HG02759 (cell line): ENCODE results near the gene FGF1.

Source experiments
- ATAC-seq: cut with Tn5 transposase; IDR thresholded peaks from one replicate; pipeline ENCODE4 v1.9.1; 2021; ENCODE audit warnings: mild to moderate bottlenecking, moderate library complexity; ENCODE audit not compliant: unreplicated experiment

The FGF1 gene

DNA sequence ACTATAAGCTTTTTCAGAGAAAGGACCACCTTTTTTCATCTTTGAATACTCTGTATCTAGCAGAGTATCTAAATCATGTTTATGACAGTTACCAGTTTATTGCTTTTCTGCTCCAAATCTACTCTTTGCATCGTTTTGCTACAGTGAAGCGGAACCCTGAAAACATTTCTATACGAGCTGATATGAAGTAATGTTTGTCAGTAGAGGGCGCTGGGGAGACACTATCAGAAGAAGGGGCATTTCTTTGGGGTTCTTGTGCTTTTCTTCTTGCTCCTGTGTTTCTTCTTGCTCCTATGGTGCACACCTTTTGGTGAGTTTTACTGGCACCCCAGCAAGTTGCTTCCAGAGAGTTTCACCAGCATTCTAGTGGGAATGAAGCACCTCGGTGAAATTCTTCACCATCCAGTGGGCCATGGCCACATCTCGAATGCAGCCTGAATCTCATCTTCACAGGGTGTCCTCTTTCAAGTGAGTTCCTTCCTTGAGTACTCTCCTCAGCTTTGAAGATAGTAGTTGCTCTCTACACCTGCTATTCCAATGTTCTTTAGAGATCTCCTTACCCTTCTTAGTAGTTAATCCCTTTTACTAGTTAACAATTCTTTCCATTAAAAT lies 98.4 kb downstream of the FGF1 start:
- ATAC-seq = no peak

DNA sequence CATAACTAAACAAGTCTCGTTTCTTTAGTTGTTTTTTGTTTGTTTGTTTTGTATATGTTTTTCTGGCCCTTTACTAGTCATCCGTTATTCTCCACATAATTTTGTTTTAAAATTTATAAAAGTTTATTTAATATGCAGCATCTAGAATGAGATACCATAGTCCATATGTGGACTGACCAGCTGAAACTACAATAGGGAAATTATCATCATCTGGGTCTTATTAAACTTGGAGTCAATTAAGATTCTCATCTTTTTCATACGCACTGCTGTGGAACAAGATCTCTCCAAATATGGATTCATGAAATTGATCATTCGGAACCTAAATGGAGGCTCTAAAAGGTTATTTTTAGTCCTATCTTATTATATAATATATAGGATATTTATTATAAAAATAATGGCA lies 99.3 kb downstream of the FGF1 start:
- no peak for ATAC-seq

DNA sequence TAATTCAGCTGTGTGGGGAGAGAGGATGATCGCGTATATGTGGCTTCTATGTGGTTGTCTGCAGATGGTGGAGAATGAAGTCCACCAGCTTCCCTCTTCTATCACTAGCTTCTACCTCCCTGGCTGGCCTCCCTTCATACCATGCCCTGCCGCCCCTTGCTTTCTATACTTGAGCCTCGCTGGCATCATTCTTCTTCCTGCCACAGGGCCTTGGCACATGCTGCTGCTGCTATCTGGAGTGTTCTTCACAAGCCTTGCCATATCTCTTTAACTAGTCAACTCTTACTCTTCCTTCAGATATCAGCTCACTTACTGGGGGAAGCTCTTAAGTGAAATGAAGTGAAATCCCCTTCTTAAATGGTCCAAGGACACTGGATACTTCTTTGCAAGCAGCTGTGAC lies 100.4 kb downstream of the FGF1 start:
- ATAC-seq = no peak

DNA sequence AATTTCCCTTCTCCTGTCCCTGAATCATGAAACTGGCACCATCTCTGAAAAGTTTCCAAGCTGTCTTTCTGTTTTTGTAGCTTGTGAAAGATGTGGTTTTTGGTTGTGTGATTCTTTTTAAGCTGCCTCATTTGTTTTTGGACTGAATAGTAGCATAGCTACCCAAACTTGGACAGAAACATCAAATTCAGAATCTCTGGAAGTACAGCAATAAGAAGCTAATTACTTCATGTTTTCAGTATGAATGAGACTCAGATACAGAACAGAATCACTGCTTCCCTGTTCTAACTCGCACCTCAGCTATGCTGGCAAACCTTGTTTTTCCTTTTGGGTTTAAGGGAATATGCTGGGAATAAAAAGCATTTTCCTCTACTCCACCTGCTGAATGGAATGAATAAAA lies 101.0 kb downstream of the FGF1 start:
- ATAC-seq = no peak

DNA sequence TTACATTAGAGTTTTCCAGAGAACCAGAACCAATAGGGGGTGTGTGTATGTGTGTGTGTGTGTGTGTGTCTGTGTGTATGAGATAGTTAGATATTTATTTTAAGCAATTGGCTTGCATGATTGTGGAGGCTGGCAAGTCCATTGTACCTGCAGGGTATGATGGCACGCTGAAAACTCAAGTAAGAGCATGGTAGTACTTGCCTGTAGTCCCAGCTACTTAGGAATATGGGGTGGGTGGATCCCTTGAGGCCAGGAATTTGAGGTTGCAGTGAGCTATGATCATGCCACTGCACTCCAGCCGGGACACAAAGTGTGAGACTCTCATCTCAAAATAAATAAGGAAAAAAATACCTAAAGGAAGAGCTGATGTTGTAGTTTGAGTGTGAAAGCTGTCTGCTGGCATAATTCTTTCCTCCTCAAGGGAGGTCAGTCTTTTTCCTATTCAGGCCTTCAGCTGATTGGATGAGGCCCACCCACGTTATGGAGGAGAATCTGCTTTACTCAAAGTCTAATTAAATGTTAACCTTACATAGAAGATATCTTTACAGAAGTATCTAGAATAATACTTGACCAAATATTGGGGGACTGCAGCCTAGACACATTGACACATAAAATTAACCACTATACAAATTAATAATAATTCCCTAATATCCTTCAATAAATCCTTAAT lies 107.6 kb downstream of the FGF1 start:
- no peak for ATAC-seq

DNA sequence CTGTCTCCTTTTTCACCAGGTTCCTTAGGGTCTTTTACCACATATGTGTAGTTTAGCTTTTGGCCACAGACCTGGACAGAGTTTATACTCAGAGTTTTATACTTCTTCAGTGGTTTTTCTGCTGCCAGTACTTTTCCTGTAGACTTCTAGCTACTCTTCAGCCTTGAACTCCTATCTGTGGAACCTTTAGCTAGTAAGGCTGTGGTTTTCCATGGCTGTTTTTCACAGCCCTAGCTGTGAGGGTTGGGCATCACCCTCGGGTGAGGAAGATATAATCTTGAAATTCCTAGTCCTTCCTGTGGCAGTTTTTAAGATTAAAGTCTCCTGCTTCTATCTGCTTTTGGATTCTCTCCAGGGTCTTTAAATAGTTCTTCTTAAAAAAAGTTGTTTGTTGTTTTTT lies 109.1 kb downstream of the FGF1 start:
- ATAC-seq = no peak

DNA sequence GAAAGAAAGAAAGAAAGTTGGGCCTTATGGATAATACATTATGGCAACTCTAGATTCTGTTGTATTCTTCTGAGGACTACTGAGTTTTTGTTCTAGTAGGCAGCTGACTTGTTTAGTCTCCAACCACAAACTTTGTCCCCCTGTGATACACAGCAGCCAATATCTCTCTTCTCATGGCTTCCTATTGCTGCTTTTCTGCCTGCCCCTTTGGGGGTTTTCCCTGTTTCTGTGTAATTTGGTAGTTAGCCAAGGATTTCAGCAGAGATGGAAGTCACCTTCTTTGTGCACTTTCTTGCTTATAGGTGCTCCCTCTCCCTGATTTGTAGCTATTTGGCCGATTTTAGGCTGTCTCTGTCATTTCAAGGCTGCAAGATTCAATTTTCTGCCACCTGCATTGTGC lies 109.6 kb downstream of the FGF1 start:
- no peak for ATAC-seq

DNA sequence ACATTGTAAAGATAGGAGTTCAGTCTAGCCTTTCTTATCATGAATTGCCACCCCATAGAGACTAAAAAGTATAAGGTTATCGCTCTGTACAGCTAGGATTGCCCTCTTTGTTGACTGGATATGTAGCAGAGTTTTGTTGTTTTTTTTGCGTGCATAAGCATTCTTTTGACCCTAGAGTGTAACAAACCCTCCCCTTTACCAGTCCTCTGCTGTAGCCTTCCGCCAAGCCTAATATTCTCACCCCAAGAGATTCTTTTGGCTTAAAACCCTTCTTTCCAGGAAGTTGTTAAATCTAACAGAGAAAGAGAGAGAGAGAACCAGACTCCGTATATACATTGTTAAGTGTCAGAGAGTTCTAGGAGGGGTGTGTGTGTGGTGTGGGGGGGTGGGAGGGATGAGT lies 113.9 kb downstream of the FGF1 start:
- ATAC-seq = no peak

DNA sequence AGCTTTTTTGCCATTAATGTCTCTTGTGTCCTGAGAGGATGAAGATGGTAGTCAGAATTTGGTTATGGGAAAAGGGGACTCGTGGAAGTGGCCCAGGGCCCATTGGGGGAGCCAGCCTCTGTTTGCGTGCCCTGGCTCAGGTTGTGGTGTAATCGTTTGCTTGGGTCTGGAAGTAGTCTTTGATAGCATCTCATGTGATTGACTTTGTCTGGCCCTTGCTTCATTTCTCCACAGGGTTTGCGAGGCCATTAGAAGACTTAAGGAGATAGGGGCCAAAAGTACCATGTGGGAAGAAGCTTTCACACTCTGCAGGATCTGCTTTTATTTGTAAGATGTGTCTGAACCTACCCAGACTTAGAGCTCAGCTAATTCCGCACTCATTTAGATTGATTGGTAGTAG lies 114.5 kb downstream of the FGF1 start:
- ATAC-seq = no peak

DNA sequence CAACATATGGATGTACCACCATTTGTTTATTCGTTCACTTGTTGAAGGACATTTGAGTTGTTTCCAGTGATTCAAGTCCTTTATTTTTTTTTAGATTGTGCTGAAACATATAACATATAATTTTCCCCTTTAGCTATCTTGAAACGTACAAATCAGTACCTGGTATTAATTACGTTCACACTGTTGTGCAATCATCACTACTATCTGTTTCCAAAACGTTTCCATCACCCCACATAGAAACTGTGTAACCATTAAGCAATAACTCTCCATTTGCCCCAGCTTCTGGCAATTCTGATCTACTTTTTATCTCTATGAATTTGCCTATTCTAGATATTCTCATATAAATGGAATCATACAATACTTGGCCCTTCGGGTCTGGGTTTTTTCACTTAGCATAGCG lies 116.0 kb downstream of the FGF1 start:
- ATAC-seq = no peak

DNA sequence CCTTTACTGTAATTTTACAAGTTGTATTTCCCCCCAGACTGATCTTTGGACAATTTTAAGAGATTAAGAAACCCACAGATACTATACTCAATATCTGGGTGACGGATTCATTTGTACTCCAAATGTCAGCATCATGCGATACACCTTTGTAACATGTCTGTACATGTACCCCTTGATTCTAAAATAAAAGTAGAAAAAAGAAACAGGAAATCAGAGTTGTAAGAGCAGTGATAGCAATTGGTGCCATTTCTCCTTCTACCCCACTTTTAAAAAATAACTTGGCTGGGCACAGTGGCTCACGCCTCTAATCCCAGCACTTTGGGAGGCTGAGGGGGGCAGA lies 116.9 kb downstream of the FGF1 start:
- ATAC-seq = no peak

DNA sequence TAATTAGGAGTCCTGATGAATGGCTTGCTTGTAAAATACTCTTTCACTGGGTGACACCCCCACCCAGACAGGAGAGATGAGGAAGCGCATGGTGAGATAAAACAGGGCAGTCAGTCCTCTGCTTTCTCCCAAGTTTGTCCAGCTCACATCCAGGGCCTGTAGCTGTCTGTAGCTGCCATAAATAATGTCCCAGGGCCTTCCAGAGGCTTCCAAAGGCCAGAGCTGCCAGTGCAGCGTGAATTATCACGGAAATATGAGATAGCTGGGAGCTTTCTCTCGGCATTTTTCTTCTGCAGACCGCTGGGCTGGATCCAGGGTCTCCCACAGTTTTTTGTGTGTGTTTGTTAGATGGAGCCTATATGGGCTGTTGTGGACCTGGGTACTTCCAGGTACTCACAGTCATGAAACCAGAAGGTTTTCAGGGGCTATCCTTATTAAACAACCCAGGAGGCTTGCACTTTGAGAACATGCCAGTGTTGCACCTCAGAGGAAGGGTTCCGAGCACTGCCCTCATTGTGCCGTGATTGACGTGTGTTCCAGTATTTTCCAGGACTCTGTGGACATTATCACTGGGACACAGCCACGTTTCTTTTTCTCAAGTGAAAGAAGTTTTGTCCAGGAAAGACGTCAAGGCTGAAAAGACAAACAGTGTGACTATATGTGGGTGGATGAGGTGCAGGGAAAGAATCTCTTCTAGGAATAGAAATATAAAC lies 117.5 kb downstream of the FGF1 start:
- ATAC-seq = no peak

DNA sequence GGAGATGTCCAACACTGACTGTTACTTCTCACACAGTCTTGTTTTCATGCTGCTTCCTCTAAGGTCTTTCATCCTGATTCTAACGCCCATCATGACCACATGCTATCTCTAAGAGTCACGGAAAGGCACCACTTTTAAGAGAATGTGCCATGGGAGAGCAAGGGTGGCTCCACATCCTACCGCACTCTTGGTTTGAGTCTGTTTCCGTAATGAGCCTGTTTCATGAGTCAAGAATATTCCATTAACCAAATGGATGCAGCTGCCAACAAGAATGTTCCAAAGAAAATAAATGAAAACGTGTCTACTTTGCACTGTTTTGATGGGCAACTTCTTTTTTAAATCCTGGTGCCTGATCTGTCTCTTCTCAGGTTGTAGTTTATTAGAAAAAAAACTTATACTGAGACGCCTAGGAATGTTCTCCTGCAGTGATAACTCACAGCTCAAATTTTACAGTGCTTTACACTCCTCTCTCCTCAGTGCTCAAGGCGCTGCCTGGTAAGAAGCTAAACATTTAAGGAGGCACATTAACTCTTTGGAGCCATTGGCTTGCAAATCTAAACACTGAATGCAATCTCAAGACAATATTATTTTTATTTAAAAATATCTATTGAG lies 124.3 kb downstream of the FGF1 start:
- ATAC-seq = no peak

DNA sequence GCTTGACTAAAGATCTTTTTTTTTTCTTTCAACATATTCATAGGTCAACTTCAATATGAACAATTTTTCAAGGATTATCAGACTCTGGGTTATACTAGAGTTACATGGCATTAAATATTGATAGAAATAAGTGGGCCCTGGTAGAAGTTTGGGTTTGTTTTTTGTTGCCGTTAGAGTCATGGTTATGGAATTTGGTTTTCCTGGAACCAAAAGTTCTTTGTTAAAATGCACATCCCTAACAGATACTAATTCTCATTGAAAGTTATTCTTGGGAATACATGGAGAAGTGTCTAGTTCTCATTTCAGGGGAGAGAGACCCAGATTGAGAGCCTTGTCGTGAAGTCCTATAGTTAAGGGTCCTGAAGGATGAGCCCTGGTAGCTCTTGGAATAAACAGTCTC lies 124.9 kb downstream of the FGF1 start:
- ATAC-seq = no peak

DNA sequence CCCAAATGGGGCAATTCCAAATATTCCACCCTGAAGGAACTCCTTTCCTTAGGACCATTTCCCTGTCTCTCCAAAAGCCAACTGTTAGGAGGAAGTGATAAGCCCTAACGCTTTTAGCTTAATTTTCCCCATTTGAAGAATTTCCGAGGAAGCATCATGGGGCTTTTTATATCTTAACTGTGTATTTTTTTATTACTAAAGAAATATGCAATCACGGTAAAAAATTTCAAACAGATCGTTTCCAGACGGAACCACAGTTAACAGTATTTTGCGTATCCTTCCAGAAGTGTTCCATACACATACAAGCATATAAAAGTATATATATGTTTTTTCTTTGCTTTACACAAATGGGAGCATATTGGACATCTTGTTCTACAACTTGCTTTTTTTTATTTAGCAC lies 133.8 kb downstream of the FGF1 start:
- ATAC-seq = no peak

DNA sequence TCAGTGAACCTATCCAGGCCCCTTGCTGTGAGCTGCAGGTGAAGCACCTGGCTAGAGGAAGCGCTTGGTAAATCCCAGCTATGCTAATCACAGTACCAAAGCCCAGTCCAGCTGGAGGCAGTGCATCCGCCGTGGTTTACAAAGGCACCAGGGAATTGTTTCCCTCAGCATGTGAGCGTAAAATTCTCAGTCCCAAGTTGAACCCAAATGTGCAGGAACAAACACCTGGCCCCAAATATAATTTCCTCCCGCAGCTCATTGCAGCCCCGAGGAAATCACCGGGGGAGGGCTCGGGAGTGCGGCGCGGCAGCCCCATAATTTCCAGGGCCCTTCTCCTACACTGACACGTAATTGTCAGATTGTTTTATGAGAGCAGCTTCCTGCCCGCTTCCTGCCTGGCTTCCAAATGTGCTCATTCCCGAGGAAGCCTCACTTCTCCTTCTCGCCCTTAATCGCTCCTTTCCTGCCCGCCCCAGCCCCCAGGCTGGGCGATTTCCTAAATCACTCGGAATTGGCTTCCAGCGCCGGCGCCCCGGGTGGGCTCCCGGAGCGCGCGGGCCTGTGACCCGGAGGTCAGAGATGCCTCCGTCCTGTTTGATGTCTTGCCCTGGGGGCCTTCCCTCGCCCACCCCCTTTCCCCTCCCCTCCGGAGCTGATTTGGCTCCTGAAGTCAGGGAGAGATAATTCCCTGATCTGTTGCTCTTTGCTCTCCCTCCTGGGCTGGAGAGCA lies 134.4 kb downstream of the FGF1 start:
- ATAC-seq = no peak

DNA sequence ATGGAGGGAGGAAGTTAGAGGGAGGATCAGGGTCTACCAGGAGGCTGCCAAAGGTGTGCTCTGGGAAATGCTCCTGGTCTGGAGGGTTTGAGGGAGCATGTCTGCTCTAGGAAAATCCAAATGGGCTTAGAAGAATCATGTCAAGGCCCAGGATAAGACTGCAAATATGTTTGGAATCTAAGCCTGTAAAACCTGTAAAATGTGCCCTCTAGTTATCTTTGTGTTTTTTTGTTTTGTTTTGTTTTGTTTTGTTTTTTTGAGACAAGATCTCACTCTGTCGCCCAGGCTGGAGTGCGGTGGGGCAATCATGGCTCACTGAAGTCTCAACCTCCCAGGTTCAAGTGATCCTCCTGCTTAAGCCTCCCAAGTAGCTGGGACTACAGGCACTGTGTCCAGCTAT lies 135.4 kb downstream of the FGF1 start:
- no peak for ATAC-seq

DNA sequence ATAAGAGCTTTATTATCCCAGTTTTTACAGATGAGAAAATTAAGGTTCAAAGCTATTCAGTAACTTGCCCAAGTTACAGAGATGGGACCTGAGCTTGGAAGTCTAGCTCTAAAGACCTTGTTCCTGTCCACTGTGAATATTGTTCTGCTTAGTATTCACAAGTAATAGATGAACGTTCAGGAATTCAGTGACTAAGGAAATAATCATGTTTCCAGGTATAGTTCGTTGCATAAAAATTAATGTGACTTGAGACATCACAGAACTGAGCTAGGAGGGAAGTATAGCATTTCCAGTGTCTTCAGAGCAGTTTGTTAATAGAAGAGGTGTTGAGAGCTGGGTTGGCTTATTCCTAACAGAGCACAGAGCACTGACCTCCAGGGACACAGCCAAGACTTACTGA lies 136.1 kb downstream of the FGF1 start:
- no peak for ATAC-seq

DNA sequence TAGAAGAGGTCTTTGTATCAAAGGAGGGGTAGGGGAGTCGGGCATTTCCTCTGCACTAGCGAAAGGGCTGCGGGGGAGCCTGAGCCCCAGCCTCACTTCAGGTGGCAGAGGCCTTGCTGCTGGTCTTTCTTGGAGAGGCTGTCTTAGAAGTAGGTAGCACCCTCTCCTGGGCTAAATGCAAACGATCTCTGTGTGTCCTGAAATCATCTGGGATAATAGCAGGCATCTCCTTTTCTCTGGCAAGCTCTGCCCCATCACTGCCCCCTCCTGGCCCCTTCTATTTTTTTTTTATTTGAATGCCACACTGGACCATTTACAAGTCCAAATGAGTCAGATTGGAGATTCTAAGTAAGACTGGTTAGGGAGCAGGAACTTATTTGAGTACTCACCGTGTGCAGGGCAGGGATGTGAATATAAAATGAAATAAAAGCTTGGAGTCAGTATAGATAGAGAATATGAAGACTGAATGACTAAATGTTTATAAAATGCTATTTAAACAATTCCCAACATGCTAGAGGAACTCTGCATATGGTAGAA lies 137.1 kb downstream of the FGF1 start:
- no peak for ATAC-seq

DNA sequence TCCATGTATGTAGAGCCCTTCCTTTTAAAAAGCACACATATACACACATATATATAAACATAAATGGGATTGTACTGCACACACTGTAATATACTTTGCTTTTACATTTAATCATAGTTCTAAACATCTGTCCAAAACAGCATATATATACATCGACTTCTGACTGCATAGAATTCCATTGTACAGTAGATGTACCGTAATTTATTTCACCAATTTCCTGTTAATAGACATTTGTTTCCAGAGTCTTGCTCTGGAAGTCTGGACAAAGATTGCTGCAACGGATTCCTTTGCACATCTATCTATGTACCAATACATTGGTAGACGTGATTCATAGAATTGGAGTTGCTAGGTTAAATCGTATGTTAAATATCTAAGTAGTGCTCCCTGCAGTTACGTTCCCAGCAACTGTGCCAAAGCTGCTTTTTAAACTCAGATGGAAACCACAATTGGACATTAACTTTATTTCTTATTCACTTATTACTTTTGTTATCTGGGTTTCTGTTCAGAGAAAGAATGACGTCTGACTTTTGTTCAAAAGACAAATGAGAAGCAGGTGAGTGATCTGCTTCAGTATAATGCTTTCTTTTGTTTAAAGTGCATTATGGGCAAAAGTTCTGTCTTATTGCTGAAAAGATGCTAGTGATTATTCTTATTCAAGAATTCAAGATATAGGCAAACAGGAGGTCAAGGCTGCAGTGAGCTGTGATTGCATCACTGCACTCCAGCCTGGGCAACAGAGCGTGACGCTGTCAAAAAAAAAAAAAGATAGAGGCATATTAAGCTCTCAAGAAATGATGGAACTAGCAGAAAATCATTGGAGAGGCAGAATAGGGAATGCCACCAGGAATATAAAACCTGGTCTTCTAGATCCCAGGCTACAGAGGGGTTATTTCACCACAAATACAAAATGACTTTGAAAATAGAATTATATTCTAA lies 138.2 kb downstream of the FGF1 start:
- no peak for ATAC-seq
